Parathyroid adenoma (tissue), 2 donors: ENCODE results near the gene HNRNPA0.
"Not testable (repeated sequence)": the region's sequence is repeated elsewhere in the genome, so short reads cannot be mapped to it uniquely, and the experiment has no call there.

Experiments
- H2AFZ ChIP-seq: fragments of 300-600 bp; sonication (generic); one replicate; pipeline ENCODE4 v1.7.0; 2017; ENCODE audit warnings: antibody characterized with exemption, mild to moderate bottlenecking
- H3K27ac ChIP-seq: fragments of 300-600 bp; sonication (generic); one replicate; pipeline ENCODE4 v1.7.0; 2017
- H3K27me3 ChIP-seq: fragments of 300-600 bp; sonication (generic); one replicate; pipeline ENCODE4 v1.7.0; 2017; ENCODE audit warnings: low read length; ENCODE audit not compliant: control insufficient read depth, insufficient read depth
- H3K36me3 ChIP-seq: fragments of 300-600 bp; sonication (generic); one replicate; pipeline ENCODE4 v1.7.0; 2017; ENCODE audit warnings: low read length; ENCODE audit not compliant: control insufficient read depth, insufficient read depth
- H3K4me1 ChIP-seq: fragments of 300-600 bp; sonication (generic); one replicate; pipeline ENCODE4 v1.7.0; 2017; ENCODE audit warnings: control low read depth
- H3K4me2 ChIP-seq: fragments of 300-600 bp; sonication (generic); one replicate; pipeline ENCODE4 v1.7.0; 2017; ENCODE audit warnings: low read length
- H3K4me3 ChIP-seq: fragments of 300-600 bp; sonication (generic); one replicate; pipeline ENCODE4 v1.7.0; 2017; ENCODE audit warnings: low read depth, low read length
- H3K79me2 ChIP-seq: fragments of 300-600 bp; sonication (generic); one replicate; pipeline ENCODE4 v1.7.0; 2017; ENCODE audit warnings: control low read depth
- H3K9ac ChIP-seq: fragments of 300-600 bp; sonication (generic); one replicate; pipeline ENCODE4 v1.7.0; 2017; ENCODE audit warnings: mild to moderate bottlenecking
- H3K9me3 ChIP-seq: fragments of 300-600 bp; sonication (generic); one replicate; pipeline ENCODE4 v1.7.0; 2017; ENCODE audit warnings: low read length; ENCODE audit not compliant: control insufficient read depth
- CTCF ChIP-seq: fragments of 300-600 bp; sonication (generic); IDR thresholded peaks from one replicate; pipeline ENCODE4 v1.7.0; 2017; ENCODE audit warnings: antibody characterized with exemption, mild to moderate bottlenecking
- donor health status: primary hyperparathyroidism.

Gene HNRNPA0

DNA sequence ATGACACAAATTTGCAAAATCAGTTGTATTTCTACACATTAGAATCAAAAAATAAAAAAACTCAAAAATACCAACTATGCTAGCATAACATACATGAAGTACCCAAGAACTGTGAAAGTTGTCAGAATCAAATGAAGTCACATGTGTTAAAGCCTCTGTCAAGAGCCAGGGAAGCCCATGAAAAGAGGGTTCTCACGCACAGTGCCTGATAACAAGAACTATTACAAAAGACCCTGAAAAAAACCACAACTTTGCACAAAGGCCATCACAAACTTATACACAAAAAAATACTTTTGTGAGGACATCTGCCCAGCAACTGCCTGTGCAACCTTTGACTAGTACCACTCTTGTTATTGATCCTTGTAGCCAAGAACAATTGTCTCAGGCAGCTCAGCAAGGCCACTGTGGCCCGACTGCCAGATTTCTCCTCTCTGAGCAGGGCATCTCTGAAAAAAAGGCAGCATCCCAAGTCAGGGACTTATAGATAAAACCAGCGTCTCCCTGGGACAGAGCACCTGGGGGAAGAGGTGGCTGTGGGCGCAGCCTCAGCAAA, 28.9 kb upstream of the HNRNPA0 start:
- TF ChIP-seq CTCF, result no peak
- Histone ChIP-seq H3K9ac (no peak overlapping the region), H3K4me2 (no peak overlapping the region), H3K9me3 (no peaks in the 10 kb centered on the region), H3K27ac (no peak overlapping the region), H2AFZ (peak overlapping the region; percentile 56), H3K4me3 (no peak overlapping the region), H3K27me3 (no peaks in the 10 kb centered on the region), H3K4me1 (no peaks in the 10 kb centered on the region), H3K36me3 (no peaks in the 10 kb centered on the region), H3K79me2 (no peaks in the 10 kb centered on the region)

DNA sequence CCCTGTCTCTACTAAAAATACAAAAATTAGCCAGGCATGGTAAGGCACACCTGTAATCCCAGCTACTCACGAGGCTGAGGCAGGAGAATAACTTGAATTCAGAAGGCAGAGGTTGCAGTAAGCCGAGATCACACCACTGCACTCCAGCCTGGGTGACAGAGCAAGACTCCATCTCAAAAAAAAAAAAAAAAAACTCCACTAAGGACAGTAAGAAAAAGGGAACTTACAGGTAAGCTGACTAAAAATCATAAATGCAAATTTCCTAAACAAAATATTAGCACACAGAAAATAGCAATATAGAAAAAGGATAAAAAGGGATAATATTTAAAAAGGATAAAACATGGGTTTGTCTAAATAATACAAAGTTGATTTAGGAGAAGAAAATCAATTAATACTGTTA, 27.9 kb upstream of the HNRNPA0 start:
- H3K79me2 ChIP-seq, result no peaks in the 10 kb centered on the region
- H3K27ac ChIP-seq, result no peak overlapping the region
- no peaks in the 10 kb centered on the region for H3K4me1 ChIP-seq
- no peak overlapping the region for H2AFZ ChIP-seq
- H3K4me3 ChIP-seq, result no peak overlapping the region
- H3K9me3 ChIP-seq, result no peaks in the 10 kb centered on the region
- H3K4me2 ChIP-seq, result no peak overlapping the region
- H3K9ac ChIP-seq, result no peak overlapping the region
- no peaks in the 10 kb centered on the region for H3K27me3 ChIP-seq
- H3K36me3 ChIP-seq, result no peaks in the 10 kb centered on the region
- no peak for TF ChIP-seq CTCF

DNA sequence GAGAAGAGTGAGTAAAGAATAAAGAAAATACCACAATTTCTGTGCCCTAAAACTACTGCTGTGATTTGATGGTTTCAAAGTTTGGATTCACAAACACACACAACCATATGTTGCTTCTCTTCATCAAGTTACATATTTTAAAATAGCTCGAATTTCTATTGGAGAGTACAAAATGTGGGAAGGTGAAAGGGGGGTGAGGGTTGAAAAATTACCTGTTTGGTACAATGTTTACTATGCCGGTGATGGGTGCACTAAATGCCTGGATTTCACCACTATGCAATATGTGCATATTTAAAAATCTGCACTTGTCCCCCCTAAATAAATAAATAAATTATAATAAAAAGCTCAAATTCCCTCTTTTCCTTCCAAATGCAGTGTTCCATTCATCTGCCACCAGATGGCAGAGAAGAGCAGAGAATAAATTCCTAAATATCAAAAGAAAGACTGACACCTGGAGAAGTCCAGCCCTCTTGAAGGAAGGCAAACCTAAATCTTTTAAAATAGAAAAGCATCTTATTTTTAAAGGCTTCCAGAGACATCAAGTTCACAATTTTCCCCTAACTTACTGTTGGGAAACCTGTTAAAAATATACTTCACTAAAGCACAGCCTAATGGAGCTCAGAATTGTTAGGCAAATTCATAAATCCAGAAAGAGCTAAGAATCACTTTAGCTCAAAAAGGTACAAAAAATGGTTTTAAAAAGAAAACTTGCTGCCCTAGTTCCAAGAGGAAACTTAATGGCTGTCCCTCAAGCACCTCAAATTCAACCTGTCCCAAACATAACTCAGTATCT, 24.8 kb upstream of the HNRNPA0 start:
- H2AFZ ChIP-seq, result peak overlapping the region; percentile 47
- H3K36me3 ChIP-seq, result no peaks in the 10 kb centered on the region
- no peak overlapping the region for H3K9ac ChIP-seq
- H3K4me1 ChIP-seq, result no peaks in the 10 kb centered on the region
- no peaks in the 10 kb centered on the region for H3K9me3 ChIP-seq
- no peaks in the 10 kb centered on the region for H3K79me2 ChIP-seq
- TF ChIP-seq CTCF, result peak; percentile 90
- no peak overlapping the region for H3K4me3 ChIP-seq
- H3K4me2 ChIP-seq, result no peak overlapping the region
- no peaks in the 10 kb centered on the region for H3K27me3 ChIP-seq
- no peak overlapping the region for H3K27ac ChIP-seq

- not testable (repeated sequence) for H2AFZ ChIP-seq, H3K4me3 ChIP-seq, H3K9ac ChIP-seq, H3K4me1 ChIP-seq, H3K79me2 ChIP-seq, H3K4me2 ChIP-seq, H3K9me3 ChIP-seq, H3K27me3 ChIP-seq, H3K36me3 ChIP-seq, H3K27ac ChIP-seq
Measured at GRCh38 chr5:137767937-137768336, 13.8 kb upstream of the HNRNPA0 start.

- no peak overlapping the region for H3K4me3 ChIP-seq
- H3K36me3 ChIP-seq, result no peaks in the 10 kb centered on the region
- no peak overlapping the region for H3K9ac ChIP-seq
- H3K27me3 ChIP-seq, result no peaks in the 10 kb centered on the region
- H2AFZ ChIP-seq, result no peak overlapping the region
- H3K4me2 ChIP-seq, result no peak overlapping the region
- TF ChIP-seq CTCF, result no peak
- no peaks in the 10 kb centered on the region for H3K9me3 ChIP-seq
- H3K27ac ChIP-seq, result no peak overlapping the region
- no peaks in the 10 kb centered on the region for H3K4me1 ChIP-seq
- no peaks in the 10 kb centered on the region for H3K79me2 ChIP-seq
Measured at GRCh38 chr5:137761566-137761965, 7.4 kb upstream of the HNRNPA0 start.
